Loucy (cell line): ENCODE data around the gene ACP7.

ENCODE experiments used
- CTCF ChIP-seq: fragments of 200-600 bp; sonication (generic); conservative IDR thresholded peaks from 2 replicates; pipeline ENCODE4 v1.5.1; 2014; ENCODE audit warnings: mild to moderate bottlenecking, antibody characterized with exemption, low read length
- EZH2phosphoT487 ChIP-seq: fragments of 200-600 bp; IDR thresholded peaks from 2 replicates; pipeline ENCODE4 v1.6.1; 2018; ENCODE audit warnings: antibody characterized with exemption, mild to moderate bottlenecking, moderate library complexity, borderline replicate concordance

- no peak for TF ChIP-seq CTCF
- no peak for TF ChIP-seq EZH2phosphoT487
These were observed 52.2 kb downstream of the ACP7 start for GRCh38 chr19:39136225-39136940.
